NCI-H82 treated with DMSO at 0.1 percent for 48 hours (cell line): ENCODE measurements around the gene NKAIN2.
A peak's percentile ranks its signal among the peaks of the same experiment; 100 is the strongest.

Source experiments
- DNase-seq: peaks from one replicate; lab custom pipeline; 2025; ENCODE audit not compliant: unreplicated experiment; lab: John Stamatoyannopoulos, UW

The NKAIN2 gene

DNA sequence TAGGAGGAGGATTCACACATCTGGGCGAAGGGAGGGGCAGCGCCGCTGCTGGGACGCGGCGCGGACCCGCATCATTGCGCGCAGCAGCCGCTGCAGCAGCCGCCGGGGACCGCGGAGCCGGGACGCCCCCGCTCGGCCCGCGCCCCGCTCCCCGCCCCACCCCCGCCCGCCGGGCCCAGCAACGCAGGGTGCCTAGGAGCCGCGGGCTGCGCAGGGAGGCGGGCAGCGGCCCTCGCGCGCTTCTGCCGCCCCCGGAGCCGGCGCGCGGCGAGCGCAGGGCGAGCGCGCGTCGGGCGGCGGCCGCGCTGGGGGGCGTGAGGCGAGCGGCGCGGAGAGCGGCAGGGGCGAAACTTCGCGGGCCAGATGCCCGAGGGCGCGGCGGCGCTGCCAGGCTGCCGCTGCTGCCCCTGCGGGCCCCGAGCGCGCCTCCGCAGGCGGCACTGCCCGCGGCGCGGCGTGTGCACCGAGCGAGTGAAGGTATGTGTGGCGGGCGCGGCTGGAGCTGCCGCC lies at the start of gene NKAIN2:
TSS of gene NKAIN2 (plus strand) at position 362 of the 510 bp plus-strand sequence.
- DNase-seq: no peak

DNA sequence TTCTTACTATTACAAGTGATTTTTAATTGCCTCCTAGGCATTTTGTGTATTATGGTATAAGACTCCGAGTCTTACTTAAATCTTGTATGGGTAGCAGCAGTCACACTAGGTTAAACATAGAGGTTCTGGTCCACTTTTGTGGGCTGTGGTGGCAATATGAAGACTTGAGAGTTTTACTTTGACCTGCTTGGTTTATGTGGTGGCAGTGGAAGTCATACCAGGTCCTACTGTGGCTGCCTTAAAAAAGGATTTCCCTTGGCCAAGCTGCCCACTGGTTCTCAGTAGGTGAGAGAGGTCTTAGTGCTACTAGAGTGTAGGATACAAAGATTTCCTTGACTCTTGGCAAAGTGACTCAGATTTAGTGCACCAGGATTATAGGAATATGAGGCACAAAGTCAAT lies 44.2 kb upstream of the NKAIN2 start:
- no peak for DNase-seq

DNA sequence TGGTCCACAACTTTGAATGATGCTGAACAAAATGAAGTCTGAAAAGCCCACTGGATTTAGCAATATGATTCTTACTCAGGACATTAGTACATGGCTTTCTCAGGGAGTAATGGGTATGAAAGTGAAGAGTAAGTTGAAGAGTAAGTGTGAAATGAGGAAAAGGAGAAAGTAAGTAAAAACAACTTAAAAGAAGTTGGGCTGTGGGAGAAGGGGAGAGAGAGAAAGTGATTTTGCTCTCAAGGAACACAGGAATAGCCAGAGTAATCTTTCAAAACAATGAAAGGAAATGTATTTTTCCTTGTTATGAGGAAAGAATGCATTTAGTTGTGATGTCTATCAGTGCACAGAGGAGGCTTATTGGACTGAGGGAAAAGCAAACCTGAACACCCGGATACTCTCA lies 39.8 kb upstream of the NKAIN2 start:
- no peak for DNase-seq

DNA sequence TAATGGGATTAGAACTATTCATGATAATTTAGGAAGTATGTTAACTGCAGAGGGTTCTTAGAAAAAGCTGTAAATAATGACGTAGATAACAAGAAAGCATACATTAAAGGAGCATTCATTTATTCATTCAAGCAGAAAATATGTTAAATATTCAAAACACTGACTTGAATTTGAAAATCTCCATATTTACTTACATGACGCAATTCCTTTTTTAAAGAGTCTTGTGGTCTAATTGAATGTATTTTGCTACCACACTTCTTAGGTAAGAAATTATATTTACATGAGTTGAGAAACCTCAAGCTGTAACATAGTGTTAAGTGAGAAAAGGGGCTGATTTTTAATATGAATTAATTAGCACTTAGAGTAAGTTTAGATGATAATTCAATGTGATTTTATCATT lies 38.9 kb upstream of the NKAIN2 start:
- DNase-seq: no peak

DNA sequence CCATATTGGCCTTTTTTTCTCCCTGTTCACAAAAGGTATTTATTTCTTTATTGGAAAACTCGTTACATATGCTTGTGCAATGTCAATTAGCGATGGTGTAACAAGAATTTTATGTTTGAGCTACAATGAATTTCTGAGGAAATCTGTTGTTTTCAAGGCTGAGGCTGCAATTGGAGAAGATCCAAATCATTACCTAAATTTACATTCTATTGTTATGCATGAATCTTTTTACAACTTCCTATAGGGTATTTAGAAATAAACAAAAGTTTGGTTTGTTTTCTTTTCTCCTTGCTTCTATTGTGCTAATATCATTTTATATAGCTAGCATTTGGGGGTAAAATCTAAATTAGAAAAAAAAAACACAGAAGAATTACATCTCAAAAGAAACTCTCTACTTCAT lies 34.7 kb upstream of the NKAIN2 start:
- no peak for DNase-seq

DNA sequence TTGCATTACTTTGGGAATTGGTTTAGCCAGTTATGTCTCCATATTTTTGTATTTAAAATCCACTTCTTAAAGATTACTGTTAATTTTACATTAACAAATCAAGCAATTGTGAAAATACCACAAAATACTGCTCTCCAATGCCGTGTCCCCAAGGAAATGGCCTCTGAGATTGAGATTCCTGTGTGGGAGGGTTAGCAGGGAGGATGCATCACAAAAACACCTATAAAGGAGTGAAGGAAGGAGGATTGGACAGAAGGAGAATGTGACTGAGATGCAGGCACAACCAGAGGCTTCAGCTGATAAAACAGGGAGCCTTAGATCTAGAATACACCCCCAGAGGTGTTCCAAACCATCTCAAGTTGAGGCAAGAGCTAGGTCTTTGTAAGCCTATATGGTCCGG lies 34.2 kb upstream of the NKAIN2 start:
- no peak for DNase-seq

DNA sequence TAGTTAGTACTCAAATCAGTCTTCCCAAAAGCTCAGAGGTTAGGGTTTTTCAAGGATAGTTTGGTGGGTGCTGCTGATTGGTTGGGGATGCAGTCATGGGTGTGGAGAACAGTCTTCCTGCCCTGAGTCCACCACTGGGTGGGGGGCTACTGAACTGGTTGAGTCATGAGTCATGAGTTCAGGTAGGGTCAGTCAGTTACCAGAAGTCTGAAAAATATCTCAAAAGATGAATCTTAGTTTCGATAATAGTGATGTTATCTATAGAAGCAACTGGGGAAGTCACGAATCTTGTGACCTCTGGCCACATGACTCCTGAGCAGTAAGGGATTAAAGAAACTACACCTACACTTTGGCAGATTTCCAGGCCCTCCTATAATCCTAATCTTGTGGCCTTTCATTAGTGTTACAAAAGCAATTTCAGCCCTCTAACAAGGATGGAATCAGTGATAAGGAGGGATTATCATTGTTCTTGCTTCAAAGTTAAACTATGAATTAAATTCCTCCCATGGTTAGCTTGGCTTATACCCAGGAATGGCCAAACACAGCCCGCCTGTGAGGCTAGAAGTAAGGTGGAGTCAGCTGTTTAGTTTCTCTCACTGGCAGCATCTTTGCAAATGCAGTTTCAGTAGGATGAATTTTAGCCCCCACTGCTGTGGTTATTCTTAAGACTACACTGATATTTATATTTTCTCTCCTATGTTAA lies 33.3 kb upstream of the NKAIN2 start:
- peak; percentile 40 for DNase-seq

DNA sequence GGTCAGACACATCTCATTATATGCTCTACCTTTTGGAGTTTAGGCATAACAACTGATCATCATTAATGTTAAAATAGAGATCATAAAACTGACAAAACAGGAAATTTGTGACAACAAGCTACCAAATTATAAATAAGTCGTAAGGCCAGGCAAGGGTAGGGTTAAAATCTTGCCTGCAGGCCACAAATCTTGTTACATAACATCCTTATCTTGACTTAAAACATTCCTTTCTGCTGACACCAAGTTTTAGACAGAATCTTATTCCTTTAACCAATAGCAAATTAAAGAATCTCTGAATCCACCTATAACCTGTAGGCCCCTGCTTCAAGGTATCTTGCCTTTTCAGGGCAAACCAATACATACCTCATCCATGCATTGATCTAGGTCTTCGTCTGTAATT lies 32.5 kb upstream of the NKAIN2 start:
- DNase-seq: no peak

DNA sequence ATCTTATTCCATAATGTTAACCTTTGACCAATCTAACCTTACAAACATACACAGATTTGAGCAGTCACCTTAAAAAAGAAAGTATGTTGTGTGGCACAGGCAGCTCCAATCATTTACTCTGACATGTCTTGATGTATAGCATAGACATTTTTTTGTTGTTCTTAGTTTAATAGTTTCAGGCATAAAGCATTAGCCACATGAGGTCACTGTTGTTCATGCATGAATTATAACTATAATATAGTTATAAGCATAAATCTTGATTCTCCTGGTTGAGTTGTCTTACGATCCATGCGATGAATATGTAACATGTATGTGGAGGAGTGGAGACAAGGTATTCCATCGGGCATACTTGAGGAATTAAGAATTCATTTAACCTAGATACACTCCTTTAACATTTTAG lies 26.1 kb upstream of the NKAIN2 start:
- no peak for DNase-seq

DNA sequence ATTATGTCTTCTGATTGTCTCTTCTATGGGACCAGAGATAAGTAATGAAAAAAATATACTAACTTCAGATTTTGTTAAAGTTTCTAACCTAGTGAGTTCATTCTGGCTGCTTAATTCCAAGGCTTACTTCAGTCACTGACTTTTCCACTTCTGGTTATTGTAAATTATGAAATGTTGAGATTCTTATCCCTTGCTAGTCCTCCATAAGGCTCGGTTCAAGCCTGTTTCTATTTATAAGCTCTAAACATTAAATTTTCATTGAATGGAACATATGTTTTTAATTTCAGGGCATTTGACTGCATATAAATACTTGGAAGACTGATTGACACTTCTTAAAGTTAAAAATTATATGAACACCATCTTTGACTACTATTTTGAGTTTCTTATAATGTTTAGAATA lies 23.6 kb upstream of the NKAIN2 start:
- no peak for DNase-seq

DNA sequence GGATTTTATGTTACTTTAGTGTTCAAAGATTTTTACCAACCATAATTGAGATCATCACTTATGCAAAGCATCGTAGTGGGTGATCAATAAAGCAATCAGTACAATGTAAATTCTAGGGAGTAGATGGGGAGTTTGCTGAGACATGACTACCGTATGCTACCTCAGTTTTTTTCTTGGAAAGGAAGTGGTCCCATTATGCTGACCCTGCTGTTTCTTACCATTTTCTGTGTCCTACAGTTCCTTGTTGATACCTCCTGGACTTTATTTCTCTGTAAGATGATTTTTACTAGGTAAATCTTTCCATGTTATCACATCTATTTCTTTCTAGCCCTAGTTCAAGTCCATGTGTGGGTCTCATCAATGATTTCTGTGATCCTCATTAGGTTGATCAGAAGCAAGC lies 19.3 kb upstream of the NKAIN2 start:
- DNase-seq: no peak

DNA sequence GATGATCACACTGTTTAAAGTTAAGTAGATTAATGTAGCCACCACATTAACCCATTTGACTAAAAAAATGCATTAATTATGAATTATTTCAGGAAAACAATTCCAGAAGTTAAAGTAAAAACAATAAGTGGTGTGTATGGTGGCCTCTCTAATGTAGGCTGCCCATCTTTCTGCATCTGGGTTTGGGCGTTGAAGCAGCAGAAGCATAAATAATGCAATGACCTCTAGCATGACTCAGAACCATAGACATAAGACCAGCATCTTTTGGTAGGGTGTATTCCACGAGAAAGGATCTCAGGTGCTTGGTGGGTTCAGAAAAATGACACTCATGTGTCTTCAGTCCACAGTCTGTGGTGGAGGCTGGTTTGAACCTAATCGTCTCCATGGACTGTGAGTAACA lies 18.6 kb upstream of the NKAIN2 start:
- no peak for DNase-seq

DNA sequence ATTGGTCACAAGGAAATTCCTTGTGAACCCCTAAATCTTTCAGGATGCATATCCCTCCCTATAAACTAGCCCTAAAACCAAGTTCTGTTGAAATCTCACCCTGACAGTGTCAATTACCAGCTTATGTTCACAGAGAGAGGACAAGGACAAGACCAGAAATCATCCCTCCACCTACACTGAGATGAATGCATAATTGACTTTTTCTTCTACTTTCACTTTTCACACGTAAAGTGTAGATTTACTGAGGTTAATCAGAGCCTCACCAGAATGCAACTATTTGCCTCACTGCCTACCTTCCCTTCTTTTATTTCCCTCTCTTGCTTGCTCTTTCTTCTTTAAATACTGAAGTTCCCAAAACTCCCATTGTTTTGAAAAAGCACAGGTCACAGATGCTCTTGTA lies 15.3 kb upstream of the NKAIN2 start:
- DNase-seq: no peak

DNA sequence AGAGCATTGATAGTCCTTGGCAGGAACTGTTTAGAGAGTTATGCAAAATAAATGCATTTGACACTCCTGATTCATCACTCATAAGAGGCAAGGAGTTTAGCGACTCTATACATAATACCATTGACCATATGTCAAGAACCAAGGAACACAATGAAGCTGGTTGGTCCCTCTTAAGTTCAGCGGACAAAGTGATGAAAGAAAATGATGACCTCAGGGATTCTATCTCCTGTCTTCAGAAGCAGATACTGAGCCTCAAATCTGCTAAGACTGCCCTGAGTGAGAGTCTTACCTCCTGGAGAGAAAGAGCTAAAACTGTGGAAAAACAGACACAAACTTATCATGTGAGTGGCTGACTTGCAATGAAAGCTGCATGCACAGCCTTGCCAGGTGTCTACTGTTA lies 9.5 kb upstream of the NKAIN2 start:
- no peak for DNase-seq

DNA sequence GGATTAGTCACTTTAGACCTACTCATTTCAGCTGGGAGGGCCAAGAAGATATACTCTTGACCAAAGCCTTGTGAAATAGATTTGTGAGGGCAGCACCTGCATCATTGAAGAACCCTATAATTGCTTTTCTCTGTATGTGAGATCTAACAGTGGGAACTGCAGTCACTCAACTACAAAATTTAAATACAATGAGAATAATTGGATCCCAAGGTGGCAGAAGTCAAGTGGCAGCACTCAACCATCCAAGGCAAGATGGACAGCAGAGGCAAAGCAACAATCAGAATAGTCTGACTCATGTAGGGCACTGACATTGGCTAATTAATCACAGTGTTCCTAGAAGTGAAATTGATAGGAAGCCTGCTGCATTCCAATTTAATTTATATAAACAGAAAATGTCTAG lies 8.9 kb upstream of the NKAIN2 start:
- DNase-seq: no peak

DNA sequence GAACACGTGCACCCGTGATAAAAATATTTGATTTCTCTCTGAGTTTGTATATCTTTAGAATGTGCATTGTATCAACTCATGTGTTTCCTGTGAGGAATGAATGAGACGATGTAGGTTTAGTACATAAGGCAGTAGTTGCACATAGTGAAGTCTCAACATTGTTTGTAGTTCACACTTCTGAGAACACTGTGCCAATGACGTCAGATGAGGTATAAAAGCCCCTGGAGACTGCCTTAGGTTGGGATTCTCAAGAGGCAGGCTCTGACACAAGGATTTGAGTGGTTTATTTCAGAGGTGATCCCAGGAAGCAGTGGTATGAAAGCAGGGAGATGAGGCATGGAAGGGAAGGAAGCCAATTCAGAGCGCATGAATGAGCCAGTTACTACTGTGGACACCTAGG lies 2.6 kb upstream of the NKAIN2 start:
- DNase-seq: no peak

DNA sequence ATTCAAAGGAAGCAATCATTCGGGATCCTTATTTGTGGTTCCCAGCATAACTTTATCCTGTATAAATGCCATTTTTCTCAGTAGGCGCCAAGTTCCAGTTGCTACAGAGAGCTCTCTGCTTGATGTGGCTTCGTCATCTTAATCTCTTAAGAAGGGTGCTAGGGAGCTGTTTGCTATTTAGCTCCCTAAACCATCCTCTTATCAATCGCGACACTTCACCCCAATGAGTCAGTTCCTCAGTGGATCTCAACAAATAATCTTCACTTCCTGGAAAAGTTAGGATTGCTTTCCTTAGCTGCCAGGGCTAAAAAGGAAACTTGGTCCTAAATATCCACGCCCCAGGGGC lies 1.3 kb upstream of the NKAIN2 start:
- no peak for DNase-seq

DNA sequence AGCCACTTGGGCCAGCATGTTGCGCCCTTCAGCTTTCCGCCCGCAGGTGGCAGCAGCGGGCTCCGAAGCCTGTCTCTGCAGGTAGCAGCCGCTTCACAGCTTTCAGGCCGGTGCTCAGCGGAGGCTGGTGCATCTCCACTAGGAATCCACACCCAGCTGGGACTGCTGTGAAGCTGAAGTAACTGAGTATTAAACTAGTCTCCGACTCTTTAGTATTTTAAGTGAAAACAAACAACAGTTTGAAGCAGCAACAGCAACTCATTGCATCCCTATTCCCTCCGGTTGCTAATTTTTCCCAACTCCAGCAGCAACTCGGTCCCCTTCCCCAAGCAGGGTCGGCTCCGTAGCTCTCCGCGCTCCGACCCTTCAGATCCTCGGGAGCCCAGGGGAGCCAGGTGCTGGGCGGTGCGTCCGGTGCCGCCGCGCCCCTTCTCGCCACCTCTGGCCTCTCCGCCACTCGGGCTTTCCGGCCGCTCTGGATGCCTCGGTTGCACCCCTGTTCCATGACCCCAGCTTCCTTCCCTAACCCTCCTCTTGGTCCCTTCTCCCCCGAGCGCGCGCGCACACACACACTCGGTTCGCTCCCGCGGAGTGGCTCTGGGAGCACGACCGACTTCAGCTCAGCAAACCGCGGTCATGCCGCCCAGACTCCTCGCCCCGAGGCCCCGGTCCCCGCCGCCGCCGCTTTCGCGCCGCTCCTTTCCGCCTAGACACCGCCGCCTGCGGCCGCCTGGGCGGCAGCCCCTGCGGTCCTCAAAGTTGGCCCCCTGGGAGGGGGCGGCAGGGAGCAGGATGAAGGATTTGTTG lies 765 bp upstream of the NKAIN2 start:
- peak; percentile 26 for DNase-seq

DNA sequence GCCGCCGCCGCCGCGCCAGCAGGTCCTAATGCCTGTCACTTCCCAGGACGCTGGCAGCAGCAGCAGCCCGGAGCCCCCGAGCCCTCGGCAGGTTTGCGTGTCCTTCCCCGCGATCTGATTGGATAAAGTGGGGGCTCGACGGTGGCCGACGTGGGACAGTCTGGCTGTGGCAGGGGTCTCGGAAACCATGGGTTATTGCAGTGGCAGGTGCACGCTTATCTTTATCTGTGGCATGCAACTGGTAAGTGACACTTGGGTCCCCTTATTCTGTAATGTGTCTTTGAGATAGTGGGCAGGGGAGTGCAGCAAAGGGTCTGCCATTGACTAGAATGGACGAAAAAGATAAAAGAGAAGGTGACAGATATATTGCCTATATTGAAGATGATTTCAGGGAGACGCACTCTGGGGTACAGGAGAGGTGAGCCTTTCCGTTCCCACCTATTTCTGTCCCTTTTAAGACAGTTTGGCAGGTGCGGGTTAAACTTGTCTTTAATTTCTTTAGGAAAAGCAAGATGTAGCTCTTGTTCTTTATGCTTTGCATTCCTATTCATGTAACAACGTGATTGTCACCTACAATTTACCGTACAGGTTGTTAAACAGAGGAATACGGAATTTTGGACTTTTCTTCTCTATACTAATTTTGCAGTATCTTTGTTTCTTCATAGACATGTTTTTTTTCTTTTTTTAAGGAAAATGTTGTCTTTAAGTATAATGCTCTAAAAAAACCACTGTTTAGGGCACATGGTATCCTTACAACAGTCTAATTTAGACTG lies 535 bp downstream of the NKAIN2 start:
- no peak for DNase-seq

DNA sequence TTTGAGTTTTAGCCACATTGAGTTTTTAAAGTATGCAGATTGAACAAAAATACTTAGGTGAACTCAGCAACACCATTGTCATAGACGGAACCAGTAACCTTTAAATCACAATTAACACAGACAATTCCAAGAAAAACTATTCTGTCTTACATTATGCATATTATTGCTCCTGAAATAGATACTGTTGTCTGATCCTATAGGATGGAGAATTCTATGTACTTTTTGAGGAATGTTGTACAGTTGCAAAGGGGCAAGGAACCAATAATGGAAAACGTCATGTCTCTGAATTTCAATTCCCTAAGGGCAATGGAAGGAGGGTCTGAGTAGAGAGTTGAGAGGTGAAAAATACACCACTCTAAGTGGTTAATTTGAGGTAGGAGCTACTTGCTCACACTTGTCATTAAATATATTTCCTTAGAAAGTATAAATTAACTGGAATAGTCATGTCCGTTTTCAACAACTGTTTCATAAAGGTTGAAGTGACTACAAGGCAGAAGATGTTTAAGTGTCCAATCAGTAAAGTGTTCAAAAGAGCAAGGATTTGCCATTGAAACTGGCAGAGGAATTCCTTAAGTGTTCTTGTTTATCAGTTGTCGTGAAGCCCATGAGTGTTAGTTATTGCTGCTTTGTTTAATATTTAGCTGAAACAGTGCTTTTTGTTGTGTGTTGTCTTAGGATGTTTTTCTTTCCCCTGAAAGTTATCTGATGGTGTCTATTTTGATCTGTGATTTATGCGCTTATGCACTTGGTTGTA lies 1.3 kb downstream of the NKAIN2 start:
- DNase-seq: no peak

DNA sequence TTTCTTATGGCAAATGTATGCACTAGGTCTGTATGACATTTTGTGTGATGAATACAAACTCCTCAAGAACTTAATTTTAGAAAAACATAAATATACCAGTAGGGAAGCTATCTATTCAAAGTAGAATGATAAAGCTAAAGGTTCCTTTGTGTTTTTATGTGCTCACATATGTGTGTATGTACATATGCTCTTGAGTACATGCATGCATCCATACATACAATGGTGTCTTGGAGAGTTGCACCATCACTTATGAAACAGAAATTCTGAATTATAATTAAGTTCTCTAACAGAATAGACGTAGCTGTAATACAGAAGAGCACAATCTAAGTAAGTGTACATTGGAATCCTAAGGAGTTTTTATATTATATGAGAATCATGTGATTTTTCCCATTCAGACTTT lies 2.3 kb downstream of the NKAIN2 start:
- no peak for DNase-seq
